Peyer's patch (tissue), 4 donors: Measurements from ENCODE around the gene CRACDL.

Source experiments
- POLR2A ChIP-seq, 2 donors: fragments of 450-650 bp; IDR thresholded peaks; one replicate each; pipeline ENCODE4 v1.5.1; 2017; ENCODE audit warnings: antibody characterized with exemption in 2 of 2, mild to moderate bottlenecking in 2 of 2, moderate library complexity in 2 of 2
- TF ChIP-seq, protein P1 (sequence below), 6 experiments: fragments of 450-650 bp in 4 of 6; fragments of 200-600 bp in 2 of 6; sonication (generic) in 1 of 6; IDR thresholded peaks; one replicate each; pipeline ENCODE4 v1.5.1; 2017 to 2019; ENCODE audit warnings: antibody characterized with exemption in 6 of 6, mild to moderate bottlenecking in 3 of 6, moderate library complexity in 1 of 6

GRCh38 chr2:98927027-98927426 is 9.0 kb downstream of the CRACDL start:
- TF ChIP-seq, protein P1, sequence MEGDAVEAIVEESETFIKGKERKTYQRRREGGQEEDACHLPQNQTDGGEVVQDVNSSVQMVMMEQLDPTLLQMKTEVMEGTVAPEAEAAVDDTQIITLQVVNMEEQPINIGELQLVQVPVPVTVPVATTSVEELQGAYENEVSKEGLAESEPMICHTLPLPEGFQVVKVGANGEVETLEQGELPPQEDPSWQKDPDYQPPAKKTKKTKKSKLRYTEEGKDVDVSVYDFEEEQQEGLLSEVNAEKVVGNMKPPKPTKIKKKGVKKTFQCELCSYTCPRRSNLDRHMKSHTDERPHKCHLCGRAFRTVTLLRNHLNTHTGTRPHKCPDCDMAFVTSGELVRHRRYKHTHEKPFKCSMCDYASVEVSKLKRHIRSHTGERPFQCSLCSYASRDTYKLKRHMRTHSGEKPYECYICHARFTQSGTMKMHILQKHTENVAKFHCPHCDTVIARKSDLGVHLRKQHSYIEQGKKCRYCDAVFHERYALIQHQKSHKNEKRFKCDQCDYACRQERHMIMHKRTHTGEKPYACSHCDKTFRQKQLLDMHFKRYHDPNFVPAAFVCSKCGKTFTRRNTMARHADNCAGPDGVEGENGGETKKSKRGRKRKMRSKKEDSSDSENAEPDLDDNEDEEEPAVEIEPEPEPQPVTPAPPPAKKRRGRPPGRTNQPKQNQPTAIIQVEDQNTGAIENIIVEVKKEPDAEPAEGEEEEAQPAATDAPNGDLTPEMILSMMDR (IDR thresholded peaks at IDR 0.05): no peak
- TF ChIP-seq POLR2A (IDR thresholded peaks at IDR 0.05): no peak
